ENCODE data around the gene MTRF1L.
"Not testable (repeated sequence)": the region's sequence is repeated elsewhere in the genome, so short reads cannot be mapped to it uniquely, and the experiment has no call there.

GRCh38 chr6:153000790-153001189, 1.7 kb downstream of the MTRF1L start:
- not testable (repeated sequence) for TF ChIP-seq POLR2AphosphoS5 (IDR thresholded peaks at IDR 0.05; ENCODE audit: borderline replicate concordance, low read depth, low read length); EZH2 (IDR thresholded peaks at IDR 0.05)
